Measurements from ENCODE around the gene TPCN2.

GRCh38 chr11:69121621-69122325 lies 73.0 kb downstream of the TPCN2 start:
- TF ChIP-seq POLR2AphosphoS5 (IDR thresholded peaks at IDR 0.05; ENCODE audit: low read depth, low read length): no peak
- TF ChIP-seq SIN3A (IDR thresholded peaks at IDR 0.05; ENCODE audit: borderline replicate concordance, insufficient read depth, low read length): no peak

All from PFSK-1 (cell line).